Upper lobe of right lung (tissue), 1 donor: Measurements from ENCODE around the gene COL5A1. TPM values are rescaled to one million over a fixed set of nuclear protein-coding genes. Genes with fewer than 3 reads are reported as not detected.

Experiments used
- ATAC-seq: fragments of 200-7000 bp; cut with Tn5 transposase; one replicate; pipeline ENCODE4 v1.9.1; 2020; ENCODE audit warnings: mild to moderate bottlenecking, moderate library complexity
- DNase-seq: peaks from one replicate; pipeline ENCODE4 v3.0.0-alpha.2; 2020
- H3K27ac ChIP-seq: fragments of 200-600 bp; one replicate; pipeline ENCODE4 v1.8.0; 2022
- H3K27me3 ChIP-seq: fragments of 200-600 bp; one replicate; pipeline ENCODE4 v1.8.0; 2022; ENCODE audit warnings: mild to moderate bottlenecking
- H3K36me3 ChIP-seq: fragments of 200-600 bp; one replicate; pipeline ENCODE4 v1.8.0; 2022
- H3K4me1 ChIP-seq: fragments of 200-600 bp; one replicate; pipeline ENCODE4 v1.8.0; 2022
- H3K4me3 ChIP-seq: fragments of 200-600 bp; one replicate; pipeline ENCODE4 v1.8.0; 2022; ENCODE audit warnings: mild to moderate bottlenecking
- H3K9me3 ChIP-seq: fragments of 200-600 bp; one replicate; pipeline ENCODE4 v1.8.0; 2022
- CTCF ChIP-seq: fragments of 200-600 bp; IDR thresholded peaks from one replicate; pipeline ENCODE4 v1.8.0; 2022; ENCODE audit warnings: antibody characterized with exemption
- intact Hi-C: fragments of 100-400 bp; cut with DNase I; formaldehyde crosslinking; loops from one replicate; pipeline ENCODE4 v1.11.0; 2022
- total RNA-seq: library from RNA; stranded (reverse); fragmentation: NEBNext Ultra II Directional; extraction: Animal tissue kit (Norgen Biotek cat#: 25700); gene quantifications from one replicate; pipeline ENCODE4 v1.2.1, GENCODE V29; 2021
- donor health status: DM: no; HTN: yes; CAD: no; lungs with severe emphysema.

The COL5A1 gene
- total RNA-seq, 1 donor from 2014 or later: 37.8 TPM

- Histone ChIP-seq H3K4me3 (no peak overlapping the region), H3K27ac (no peak overlapping the region), H3K9me3 (no peaks in the 10 kb centered on the region), H3K27me3 (no peaks in the 10 kb centered on the region), H3K36me3 (no peaks in the 10 kb centered on the region), H3K4me1 (no peaks in the 10 kb centered on the region)
- ATAC-seq (no peak), DNase-seq (peak; percentile 45)
- TF ChIP-seq CTCF: no peak
- intact Hi-C loops: no loop called here
Observed at GRCh38 chr9:134885001-134885678, 243.5 kb downstream of the COL5A1 start.

- peak; percentile 52 for DNase-seq
- no peak for ATAC-seq
- H3K27me3 ChIP-seq: no peaks in the 10 kb centered on the region
Observed at GRCh38 chr9:134885679-134886412, 244.2 kb downstream of the COL5A1 start.

GRCh38 chr9:134886413-134886913 lies 244.9 kb downstream of the COL5A1 start:
- no peaks in the 10 kb centered on the region for H3K4me1 ChIP-seq
- no peak overlapping the region for H3K27ac ChIP-seq
- no peaks in the 10 kb centered on the region for H3K9me3 ChIP-seq
- ATAC-seq (no peak), DNase-seq (peak; percentile 54)
- no peak overlapping the region for H3K4me3 ChIP-seq
- no peaks in the 10 kb centered on the region for H3K36me3 ChIP-seq
- intact Hi-C loops: no loop called here
- no peak for TF ChIP-seq CTCF
- no peaks in the 10 kb centered on the region for H3K27me3 ChIP-seq

More at GRCh38 chr9:134885679-134886412, 244.2 kb downstream of the COL5A1 start:
- H3K27ac ChIP-seq: no peak overlapping the region
- no peaks in the 10 kb centered on the region for H3K4me1 ChIP-seq
- H3K9me3 ChIP-seq: no peaks in the 10 kb centered on the region
- no peak overlapping the region for H3K4me3 ChIP-seq
- no peaks in the 10 kb centered on the region for H3K36me3 ChIP-seq
- intact Hi-C loops: no loop called here
- TF ChIP-seq CTCF: no peak

- DNase-seq (peak; percentile 32), ATAC-seq (no peak)
- TF ChIP-seq CTCF: no peak
- H3K27ac ChIP-seq: no peak overlapping the region
- H3K4me3 ChIP-seq: no peak overlapping the region
- H3K36me3 ChIP-seq: no peaks in the 10 kb centered on the region
- no peaks in the 10 kb centered on the region for H3K9me3 ChIP-seq
- H3K27me3 ChIP-seq: no peaks in the 10 kb centered on the region
- intact Hi-C loops: no loop called here
- H3K4me1 ChIP-seq: no peaks in the 10 kb centered on the region
Observed at GRCh38 chr9:134887219-134887618, 245.6 kb downstream of the COL5A1 start.

- Histone ChIP-seq H3K27ac (no peak overlapping the region), H3K9me3 (no peaks in the 10 kb centered on the region), H3K36me3 (no peaks in the 10 kb centered on the region), H3K4me3 (no peak overlapping the region), H3K4me1 (no peaks in the 10 kb centered on the region), H3K27me3 (no peaks in the 10 kb centered on the region)
- DNase-seq: peak; percentile 52
- TF ChIP-seq CTCF: no peak
- no peak for ATAC-seq
- intact Hi-C loops: no loop called here
Observed at GRCh38 chr9:134887686-134888602, 246.3 kb downstream of the COL5A1 start.
